GM12891 (cell line): ENCODE data around the gene LRIG1.

ENCODE experiments used
- DNase-seq: peaks from one replicate; pipeline ENCODE4 v3.0.0; 2011; ENCODE audit warnings: low spot score; ENCODE audit not compliant: insufficient read length
- FAIRE-seq: peaks from 2 replicates; lab custom pipeline; 2011; peaks lifted over from hg19 to GRCh38; lab: Jason Lieb, UNC
- PAX5 ChIP-seq: IDR thresholded peaks from 2 replicates; pipeline ENCODE4 v1.6.1; 2011; ENCODE audit warnings: low read length, moderate library complexity, mild to moderate bottlenecking; ENCODE audit not compliant: insufficient read depth, severe bottlenecking
- POLR2A ChIP-seq: IDR thresholded peaks from 2 replicates; pipeline ENCODE4 v1.6.1; 2011; ENCODE audit warnings: low read depth, low read length, control low read depth
- POLR2AphosphoS5 ChIP-seq: IDR thresholded peaks from 2 replicates; pipeline ENCODE4 v1.6.1; 2011; ENCODE audit warnings: low read depth, low read length, control low read depth
- POU2F2 ChIP-seq: IDR thresholded peaks from 2 replicates; pipeline ENCODE4 v1.6.1; 2011; ENCODE audit warnings: low read depth, mild to moderate bottlenecking, control low read depth, low read length, moderate library complexity
- SPI1 ChIP-seq: IDR thresholded peaks from 2 replicates; pipeline ENCODE4 v1.6.1; 2011; ENCODE audit warnings: low read depth, low read length, control low read depth
- TAF1 ChIP-seq: IDR thresholded peaks from 2 replicates; pipeline ENCODE4 v1.6.1; 2011; ENCODE audit warnings: low read depth, low read length, control low read depth

The LRIG1 gene

GRCh38 chr3:66405701-66406091 is 95.1 kb downstream of the LRIG1 start:
- DNase-seq, result no peak
- no peak for FAIRE-seq
- TF ChIP-seq TAF1 (no peak), PAX5 (no peak), SPI1 (no peak), POLR2AphosphoS5 (no peak)

- no peak for FAIRE-seq
- no peak for DNase-seq
- TF ChIP-seq SPI1, result no peak
- TF ChIP-seq POLR2AphosphoS5, result no peak
- TF ChIP-seq TAF1, result no peak
- no peak for TF ChIP-seq POU2F2
- TF ChIP-seq POLR2A, result no peak
- TF ChIP-seq PAX5, result no peak
These were observed 95.7 kb downstream of the LRIG1 start for GRCh38 chr3:66404903-66405700.

GRCh38 chr3:66404197-66404596 is 96.6 kb downstream of the LRIG1 start:
- DNase-seq, result no peak
- TF ChIP-seq TAF1 (no peak), POU2F2 (no peak), PAX5 (no peak), POLR2AphosphoS5 (no peak), SPI1 (no peak), POLR2A (no peak)
- FAIRE-seq, result no peak

GRCh38 chr3:66403323-66403990 is 97.4 kb downstream of the LRIG1 start:
- FAIRE-seq (no peak), DNase-seq (no peak)
- TF ChIP-seq POLR2AphosphoS5 (no peak), PAX5 (no peak), POLR2A (no peak), SPI1 (no peak), POU2F2 (no peak), TAF1 (no peak)

- DNase-seq (no peak), FAIRE-seq (no peak)
- TF ChIP-seq POLR2AphosphoS5 (no peak), POLR2A (no peak), PAX5 (no peak), SPI1 (no peak), TAF1 (no peak), POU2F2 (no peak)
These were observed 98.1 kb downstream of the LRIG1 start for GRCh38 chr3:66402596-66403290.

- no peak for DNase-seq
- TF ChIP-seq POLR2A (no peak), POU2F2 (no peak), PAX5 (no peak), POLR2AphosphoS5 (no peak), SPI1 (no peak), TAF1 (no peak)
- FAIRE-seq, result no peak
These were observed 98.9 kb downstream of the LRIG1 start for GRCh38 chr3:66401675-66402491.

GRCh38 chr3:66401157-66401550 is 99.7 kb downstream of the LRIG1 start:
- DNase-seq (no peak), FAIRE-seq (no peak)
- TF ChIP-seq PAX5 (no peak), POU2F2 (no peak), SPI1 (no peak), POLR2AphosphoS5 (no peak), POLR2A (no peak)

GRCh38 chr3:66400411-66401156 is 100.2 kb downstream of the LRIG1 start:
- DNase-seq, result no peak
- FAIRE-seq, result no peak
- no peak for TF ChIP-seq POU2F2
- no peak for TF ChIP-seq POLR2A
- TF ChIP-seq SPI1, result no peak
- no peak for TF ChIP-seq POLR2AphosphoS5
- no peak for TF ChIP-seq TAF1
- no peak for TF ChIP-seq PAX5
